NCI-H1930 (cell line): ENCODE measurements around the gene HOXC6.

Experiments used
- DNase-seq, 2 experiments: peaks; one replicate each; lab custom pipeline; 2025; lab: John Stamatoyannopoulos, UW

The HOXC6 gene

GRCh38 chr12:54029529-54030441 is 1.5 kb downstream of the HOXC6 start:
- DNase-seq, result no peak

- DNase-seq, result no peak
Measured at GRCh38 chr12:54030442-54030801, 2.2 kb downstream of the HOXC6 start.

GRCh38 chr12:54030889-54031471 is 2.7 kb downstream of the HOXC6 start:
- no peak for DNase-seq

GRCh38 chr12:54031480-54031879 is 3.2 kb downstream of the HOXC6 start:
- no peak for DNase-seq

- DNase-seq, result no peak
Measured at GRCh38 chr12:54032086-54032619, 3.9 kb downstream of the HOXC6 start.

GRCh38 chr12:54032627-54033100 is 4.4 kb downstream of the HOXC6 start, which contains the start of gene HOXC5:
Gene HOXC5, plus strand, starts transcription at chr12:54033050. Its CDS starts 73 bp downstream, at chr12:54033123.
- peak in 1 of 2 experiments; percentile 66 for DNase-seq

GRCh38 chr12:54033106-54033979 is 5.1 kb downstream of the HOXC6 start:
- no peak for DNase-seq

GRCh38 chr12:54033980-54034784 is 5.9 kb downstream of the HOXC6 start:
- no peak for DNase-seq

GRCh38 chr12:54034785-54035310 is 6.6 kb downstream of the HOXC6 start:
- DNase-seq, result no peak

- no peak for DNase-seq
Measured at GRCh38 chr12:54035568-54036264, 7.5 kb downstream of the HOXC6 start.

- no peak for DNase-seq
Measured at GRCh38 chr12:54036620-54037359, 8.6 kb downstream of the HOXC6 start.

GRCh38 chr12:54037360-54038283 is 9.4 kb downstream of the HOXC6 start:
- DNase-seq, result no peak

GRCh38 chr12:54038284-54038870 is 10.1 kb downstream of the HOXC6 start:
- DNase-seq, result no peak

GRCh38 chr12:54038871-54039414 is 10.7 kb downstream of the HOXC6 start:
- no peak for DNase-seq

- no peak for DNase-seq
Measured at GRCh38 chr12:54039417-54040147, 11.3 kb downstream of the HOXC6 start.

- no peak for DNase-seq
Measured at GRCh38 chr12:54040148-54040494, 11.9 kb downstream of the HOXC6 start.

- no peak for DNase-seq
Measured at GRCh38 chr12:54040648-54041047, 12.4 kb downstream of the HOXC6 start.
